GM18498 (cell line): ENCODE measurements around the gene MUSK.
"Not testable (repeated sequence)": the region's sequence is repeated elsewhere in the genome, so short reads cannot be mapped to it uniquely, and the experiment has no call there.

Source experiments
- ATAC-seq: cut with Tn5 transposase; IDR thresholded peaks from one replicate; pipeline ENCODE4 v1.9.1; 2021; ENCODE audit warnings: mild to moderate bottlenecking, moderate library complexity; ENCODE audit not compliant: unreplicated experiment

Gene MUSK

DNA sequence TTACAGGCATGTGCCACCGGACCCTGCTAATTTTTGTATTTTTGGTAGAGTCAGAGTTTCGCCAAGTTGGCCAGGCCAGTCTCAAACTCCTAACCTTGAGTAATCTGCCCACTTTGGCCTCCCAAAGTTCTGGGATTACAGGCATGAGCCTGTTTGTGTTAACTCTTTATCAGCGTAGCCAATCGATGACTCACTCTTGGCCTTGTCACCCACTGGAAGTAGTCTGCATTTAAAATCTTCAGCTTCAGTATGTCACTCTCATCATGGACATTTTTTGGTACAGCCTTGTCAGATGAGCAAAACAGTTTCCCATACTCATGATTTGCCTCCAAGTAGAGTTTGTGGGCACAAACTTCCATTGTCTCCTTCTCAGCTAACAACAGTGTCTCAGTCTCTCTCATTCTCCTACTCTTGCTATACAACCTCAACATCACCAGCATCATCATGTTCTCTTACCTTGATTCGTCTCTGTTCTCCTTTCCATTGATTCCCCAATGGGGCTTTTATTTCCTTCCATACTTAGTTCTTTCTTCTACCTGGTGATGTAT, 22.5 kb downstream of the MUSK start:
- ATAC-seq, result no peak

DNA sequence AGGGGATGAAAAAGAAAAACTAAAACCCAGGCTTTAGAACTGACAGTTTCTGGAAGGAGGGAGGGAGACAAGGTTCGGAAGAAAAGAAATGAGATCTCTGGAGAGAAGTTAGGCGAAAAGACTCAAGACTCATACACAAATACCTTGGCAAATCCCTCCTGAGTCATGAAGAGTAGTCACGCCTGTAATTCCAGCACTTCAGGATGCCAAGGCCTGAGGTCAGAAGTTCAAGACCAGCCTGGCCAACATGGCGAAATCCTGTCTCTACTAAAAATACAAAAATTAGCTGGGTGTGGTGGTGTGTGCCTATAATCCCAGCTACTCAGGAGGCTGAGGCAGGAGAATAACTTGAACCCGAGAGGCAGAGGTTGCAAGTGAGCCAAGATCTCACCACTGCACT, 27.3 kb downstream of the MUSK start:
- ATAC-seq, result not testable (repeated sequence)

DNA sequence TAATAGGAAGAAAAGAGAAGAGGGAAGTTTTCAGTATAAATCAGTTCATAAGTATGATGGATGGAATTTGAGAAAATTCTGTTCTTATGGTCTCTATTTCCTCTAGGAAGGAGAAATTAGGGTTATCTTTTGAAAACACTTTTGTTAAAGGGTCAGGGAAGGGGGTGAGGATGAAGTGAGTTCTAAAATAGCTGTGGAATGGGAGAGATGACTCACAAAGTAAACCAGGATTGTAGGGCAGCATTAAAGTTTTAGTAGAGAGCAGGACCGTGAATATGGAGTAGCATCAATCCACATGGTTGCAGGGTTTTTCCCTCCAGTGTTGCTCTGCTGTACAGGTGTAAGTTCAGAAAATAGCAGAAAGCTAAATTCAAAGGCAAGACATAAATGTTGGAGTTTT, 32.4 kb downstream of the MUSK start:
- ATAC-seq, result no peak

DNA sequence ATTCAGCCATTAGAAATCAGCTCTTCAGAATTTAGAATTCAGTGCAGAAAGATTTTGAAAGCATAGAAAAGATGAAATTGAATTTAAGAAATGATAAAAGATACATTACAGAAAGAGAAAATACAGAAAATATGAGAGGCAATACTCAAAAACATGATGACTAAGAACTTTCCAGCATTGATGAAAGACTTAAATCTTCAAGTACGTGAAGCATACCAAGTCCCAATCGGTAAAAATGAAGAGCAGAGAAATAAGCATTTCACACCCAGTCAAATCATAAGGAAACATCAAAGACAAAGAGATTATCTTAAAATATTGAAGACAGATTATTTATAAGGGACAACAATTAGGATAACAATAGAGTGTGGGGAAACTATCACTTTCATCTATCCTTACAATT, 35.1 kb downstream of the MUSK start:
- ATAC-seq, result no peak

DNA sequence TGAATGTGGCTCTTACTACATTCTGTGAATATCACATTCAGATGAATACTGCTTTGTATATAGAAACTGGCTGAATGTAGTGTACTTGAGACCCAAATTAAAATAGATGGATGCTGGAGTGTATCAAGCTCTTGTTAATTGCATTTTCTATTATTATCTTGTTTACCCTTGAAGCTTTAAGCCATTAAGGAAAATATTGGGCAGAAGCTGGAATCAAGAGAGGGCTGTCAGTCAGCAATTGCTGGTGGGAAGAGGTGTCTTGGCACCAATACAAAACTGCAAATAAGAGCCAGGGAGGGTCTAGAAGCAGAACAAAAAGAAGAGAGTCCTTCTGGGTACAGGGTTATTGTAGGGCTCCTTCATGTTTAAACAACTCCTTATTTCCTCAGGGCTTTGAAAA, 38.8 kb downstream of the MUSK start:
- no peak for ATAC-seq

DNA sequence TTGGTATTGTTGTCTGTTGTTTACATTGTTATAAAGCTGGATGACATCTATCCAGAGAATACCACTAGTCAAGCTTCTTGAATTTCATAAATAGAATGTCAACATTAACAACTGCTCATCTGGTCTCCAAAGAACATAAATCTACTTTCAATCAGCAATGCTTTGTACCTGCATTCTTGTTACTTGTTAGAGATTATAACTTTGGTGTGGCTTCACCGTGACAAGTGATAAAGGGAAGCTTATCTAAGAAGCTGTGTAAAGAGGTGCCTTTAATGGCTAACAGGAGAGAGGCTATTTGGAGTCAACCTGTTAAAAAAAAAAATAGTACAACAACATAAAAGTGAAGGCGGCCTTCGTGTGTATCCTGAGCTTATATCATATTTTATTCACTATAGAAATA, 41.8 kb downstream of the MUSK start:
- ATAC-seq, result no peak

DNA sequence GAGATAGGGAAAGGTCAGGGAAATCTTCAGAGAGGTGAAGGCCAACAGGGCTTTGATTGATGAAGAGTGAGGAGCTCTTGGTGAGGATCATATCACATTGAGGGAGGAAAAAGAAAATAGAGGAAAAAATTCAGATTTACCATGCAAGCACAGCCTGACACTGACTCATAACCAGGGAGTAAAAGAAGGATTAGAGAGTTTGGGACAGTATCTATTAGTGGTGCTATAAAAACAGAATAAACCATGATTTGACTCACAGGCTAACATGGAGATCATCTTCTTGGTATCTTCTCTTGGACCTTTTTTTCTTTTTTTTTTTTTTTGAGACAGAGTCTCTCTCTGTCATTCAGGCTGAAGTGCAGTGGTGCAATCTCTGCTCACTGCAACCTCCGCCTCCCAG, 44.4 kb downstream of the MUSK start:
- ATAC-seq, result no peak

DNA sequence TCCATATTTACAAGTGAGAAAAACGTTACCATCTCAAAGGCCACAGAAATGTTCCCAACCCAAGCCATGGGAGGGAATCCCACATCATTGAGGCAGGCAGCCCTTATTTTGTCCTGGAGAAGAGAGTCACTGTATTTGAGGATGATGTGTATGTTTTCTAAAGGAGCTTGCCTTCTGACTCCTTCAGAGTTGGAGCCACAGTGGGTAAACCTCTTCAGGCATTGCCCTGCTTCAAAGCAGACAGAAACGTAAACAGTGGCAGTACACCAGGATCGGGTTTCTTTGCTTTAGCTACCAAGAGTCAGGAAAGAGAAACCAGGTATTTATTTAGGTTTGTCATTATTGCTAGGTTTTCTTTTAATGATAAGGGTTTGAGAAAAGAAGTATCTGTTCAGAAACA, 45.7 kb downstream of the MUSK start:
- ATAC-seq, result no peak

DNA sequence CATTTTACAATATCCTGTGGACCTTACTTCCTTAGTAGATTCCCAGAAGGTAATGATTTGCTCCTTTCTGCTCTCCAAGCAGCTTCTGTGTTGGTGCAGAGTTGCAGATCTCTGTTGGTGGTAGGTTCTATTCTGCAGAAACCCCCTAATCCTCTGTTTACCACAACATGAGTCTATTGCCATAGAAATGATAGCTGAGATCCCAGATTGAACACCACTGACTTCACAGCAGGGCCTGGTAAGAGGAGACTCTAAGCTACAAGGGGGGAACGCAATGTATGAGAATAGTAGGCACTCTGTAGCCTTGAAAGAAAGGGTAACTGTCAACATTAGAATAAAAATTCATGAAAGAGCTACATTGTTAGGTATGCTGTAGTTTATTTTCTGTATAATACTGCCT, 59.5 kb downstream of the MUSK start:
- ATAC-seq, result no peak

DNA sequence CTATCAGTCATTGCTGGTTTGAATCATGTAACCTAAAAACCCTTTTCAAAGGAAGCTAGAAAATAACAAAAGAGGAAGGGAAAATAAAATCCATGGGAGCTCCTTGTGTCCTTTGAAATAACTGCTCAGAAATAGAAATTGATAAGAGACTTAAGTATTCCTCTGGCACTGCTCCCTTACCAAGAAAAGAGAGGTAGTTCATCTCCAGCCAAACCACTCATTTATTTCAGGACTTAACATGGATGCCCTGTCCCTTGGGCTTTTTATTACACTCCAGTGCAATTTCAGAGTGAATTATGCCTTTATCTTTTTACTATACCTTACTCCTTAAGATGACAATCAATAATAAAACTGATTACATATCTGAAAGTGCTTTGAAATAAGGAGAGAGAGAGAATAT, 61.0 kb downstream of the MUSK start:
- ATAC-seq, result no peak

DNA sequence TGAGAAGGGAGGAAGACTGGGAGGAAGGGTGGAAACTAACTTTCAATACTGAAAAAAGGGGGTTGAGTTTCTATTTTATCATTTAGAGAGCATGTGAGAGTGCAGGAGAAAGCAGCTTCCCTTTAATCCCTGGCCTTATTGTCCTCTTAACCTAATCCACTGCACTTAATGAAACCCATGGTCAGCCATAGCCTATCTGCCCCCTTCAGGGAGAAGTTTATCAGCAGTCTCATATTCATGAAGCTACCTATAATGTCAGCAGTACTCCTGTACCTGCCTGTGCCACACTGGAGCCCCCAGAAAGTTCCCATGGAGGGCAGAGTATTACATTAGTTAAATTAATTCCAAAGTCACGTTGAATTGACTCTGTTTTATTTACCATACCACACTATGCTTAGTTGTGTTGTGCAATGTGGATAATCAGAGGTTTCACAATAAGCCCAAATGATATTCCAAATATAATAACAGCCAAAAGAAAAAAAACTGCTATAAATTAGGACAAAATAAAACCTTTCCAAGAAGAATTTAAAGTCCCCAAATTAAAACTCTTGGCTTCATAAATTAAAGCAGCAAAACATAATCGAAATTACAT, 62.9 kb downstream of the MUSK start:
- ATAC-seq, result no peak

DNA sequence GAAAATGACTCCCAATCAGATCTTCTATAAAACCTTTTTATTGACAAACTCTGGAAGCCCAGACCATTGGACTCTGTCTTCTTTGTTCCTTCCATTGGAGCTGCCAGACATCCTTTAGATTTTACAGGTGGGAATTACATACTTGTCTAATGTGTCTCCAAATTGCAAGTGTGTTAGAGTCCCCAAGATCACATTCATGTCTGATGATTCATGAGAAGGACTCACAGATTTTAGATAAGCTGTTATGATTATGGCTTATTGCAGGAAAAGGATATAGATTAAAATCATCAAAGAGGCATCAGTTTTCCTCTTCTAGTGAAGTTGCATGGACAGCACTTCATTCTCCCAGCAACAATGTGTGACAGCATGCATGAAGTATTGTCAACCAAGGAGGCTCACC, 70.4 kb downstream of the MUSK start:
- ATAC-seq, result no peak

DNA sequence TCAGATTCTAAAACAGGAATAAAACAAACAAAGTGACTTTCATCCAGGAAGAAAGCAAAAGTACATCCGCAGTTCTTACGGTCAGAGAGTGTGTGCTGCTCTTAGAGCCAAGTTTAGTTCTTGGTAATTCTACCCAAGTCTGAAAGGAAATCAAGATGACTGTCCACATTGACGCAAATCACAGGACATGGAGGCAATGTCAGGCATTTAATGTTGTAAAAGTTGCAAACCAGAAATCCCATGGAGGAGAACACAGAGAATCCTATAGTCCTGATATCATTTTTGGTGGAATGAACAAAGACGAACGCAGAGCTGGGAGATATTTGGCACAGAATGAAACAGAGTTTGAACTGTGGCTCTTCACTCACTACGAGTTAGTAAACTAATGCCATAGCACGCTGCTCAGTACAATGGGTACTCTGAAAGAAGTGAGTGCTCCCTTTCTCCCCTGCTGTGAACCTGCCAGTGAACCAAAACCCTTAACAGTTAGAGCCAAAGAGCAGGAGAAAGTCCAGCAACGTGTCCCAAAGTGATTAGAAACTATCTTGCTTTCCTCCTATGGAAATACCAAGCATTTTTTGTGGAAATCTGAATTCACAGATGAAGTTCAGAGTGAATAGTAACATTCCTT, 74.3 kb downstream of the MUSK start:
- ATAC-seq, result no peak

DNA sequence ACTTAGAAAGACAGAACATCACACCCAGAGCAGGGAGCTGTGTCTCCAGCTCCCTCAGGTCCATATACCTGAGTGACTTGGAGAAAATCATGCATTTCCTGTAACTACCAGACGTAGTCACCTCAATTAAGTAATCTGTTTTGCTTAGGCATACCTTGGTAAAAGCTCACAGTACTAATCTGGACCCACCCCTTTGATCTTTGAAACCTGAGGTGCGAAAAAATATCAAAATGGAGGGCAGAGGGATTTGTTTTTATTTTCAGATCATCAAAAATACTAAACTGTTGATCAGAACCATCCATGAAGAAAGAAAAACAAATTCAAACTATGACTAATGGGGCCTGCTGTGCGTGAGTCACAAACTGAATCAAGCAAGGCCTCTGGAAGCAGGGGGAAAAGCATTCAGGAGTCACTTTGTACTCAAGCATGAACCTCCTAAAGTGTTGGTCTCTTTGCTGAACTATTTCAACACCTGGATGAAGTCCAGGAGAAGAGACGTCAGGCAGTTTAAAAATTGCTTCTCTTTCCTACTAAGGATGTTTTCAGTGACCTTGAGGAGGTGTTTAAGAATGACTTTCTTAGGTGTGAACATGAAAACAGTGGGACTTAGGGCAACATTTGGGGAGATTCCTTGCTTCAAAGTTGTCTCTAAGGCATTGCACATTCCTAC, 76.3 kb downstream of the MUSK start:
- ATAC-seq, result no peak

DNA sequence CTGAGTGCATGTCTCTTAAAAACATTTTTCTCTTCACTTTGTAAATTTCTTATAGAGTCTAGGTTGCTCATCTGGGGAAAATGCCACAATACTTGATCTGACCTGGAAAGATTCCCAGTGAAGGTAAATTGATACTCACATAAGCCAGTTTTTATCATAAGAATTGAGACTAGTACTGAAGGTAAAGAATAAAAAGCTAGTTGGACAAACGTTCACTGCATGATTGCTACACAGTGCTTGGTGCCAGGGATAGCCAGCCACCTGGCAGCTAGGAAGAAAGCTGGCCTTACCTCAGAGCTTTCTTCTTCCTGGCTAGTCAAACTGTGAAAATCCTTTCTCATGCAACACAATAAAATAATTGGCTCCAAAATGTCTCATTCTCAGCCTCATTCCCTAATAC, 77.1 kb downstream of the MUSK start:
- ATAC-seq, result no peak

DNA sequence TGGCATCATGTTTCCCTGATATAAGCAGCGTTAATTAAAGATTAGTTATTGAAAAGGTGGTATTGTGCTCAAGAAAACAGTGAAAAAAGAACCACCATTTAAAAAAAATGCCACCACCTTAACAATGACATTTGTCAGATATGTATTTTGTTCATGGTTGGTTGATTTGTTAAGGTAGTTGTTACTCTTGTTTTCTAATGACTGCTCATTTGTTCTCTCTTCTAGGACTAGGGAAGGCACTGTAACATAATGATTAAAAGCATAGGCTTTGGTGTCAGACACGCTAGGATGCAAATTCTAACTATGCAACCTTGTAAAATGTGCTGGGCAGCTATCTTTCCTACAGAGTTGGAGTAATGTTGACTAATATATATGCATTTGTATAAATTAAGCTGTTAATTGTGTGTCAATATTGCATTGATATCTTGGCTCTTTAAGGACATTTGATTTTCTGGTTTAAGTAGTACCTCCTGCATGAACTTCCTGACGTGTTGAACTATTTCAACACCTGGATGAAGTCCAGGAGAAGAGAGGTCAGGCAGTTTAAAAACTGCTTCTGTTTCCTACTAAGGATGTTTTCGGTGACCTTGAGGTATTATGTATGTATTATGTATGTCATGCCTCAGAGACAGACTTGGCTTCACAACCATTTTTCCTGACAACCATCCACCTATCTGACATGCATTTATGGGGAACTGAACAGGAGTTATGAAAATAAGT, 77.8 kb downstream of the MUSK start:
- no peak for ATAC-seq

DNA sequence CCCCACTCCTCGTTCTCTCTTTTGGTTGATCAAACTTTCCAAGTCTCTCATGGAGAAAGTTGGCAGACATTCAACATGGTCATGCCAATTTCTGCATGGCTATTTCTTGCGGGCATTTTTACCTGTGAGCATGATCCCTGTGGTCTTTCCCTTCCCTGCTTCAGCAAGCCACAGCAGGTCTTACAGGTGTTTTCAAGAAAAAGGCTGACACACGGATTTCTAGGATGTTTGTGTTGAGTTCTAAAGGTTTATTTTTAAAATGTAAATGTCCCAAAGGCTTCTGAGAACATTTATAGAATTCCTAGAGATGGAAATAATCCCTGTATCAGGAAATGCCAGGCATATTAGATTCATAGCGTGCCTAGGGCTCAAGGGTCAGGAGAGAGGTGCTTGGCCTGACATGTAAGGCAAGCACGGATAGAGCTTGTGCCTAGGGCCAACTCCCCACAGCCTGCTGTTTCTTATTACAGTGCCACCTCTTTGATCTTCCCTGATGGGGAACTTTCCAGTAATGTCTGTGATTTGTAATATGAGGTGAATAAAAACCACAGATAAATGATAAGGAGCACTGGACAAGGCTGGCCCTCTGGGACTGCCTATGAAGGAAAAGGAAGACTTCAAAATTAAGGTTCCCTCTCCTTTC, 79.8 kb downstream of the MUSK start:
- no peak for ATAC-seq

DNA sequence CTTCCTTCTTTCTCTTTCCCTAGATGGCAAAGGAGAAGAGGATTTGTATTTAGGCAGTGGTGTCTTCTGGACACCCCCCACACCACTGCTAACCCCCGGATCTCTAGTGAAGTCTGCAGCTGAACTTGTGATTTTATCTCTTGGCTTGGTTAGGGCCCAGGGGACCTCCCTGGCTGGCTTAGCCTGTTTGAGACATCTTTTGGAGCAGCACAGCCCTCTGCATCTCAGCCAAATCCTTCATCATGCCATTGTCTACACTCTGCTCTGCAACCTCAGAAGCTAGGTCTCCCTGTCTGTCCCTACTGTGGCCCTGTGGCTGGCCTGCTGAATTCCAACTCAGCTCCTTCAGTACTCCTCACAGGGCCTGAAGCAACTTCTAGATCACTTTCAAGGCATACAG, 81.7 kb downstream of the MUSK start:
- ATAC-seq, result no peak

DNA sequence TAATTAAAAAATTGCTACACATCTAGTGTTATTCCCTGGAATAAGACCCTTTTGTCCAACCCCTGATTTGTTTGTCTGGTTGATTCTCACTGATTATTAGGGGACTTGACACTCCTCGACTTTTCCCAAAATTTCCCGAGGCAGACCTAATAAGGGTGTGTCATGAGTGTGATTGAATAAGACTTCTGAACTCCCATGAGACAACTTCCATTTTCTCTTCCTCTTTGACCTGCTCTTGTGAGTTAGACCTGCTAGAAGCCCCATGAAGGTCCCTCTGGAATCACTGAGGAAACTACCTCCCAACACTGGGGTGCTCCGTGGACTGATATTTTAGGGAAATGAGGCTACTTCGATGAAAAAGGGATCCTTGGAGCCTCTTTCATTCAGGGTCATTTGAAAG, 83.4 kb downstream of the MUSK start:
- ATAC-seq, result no peak

DNA sequence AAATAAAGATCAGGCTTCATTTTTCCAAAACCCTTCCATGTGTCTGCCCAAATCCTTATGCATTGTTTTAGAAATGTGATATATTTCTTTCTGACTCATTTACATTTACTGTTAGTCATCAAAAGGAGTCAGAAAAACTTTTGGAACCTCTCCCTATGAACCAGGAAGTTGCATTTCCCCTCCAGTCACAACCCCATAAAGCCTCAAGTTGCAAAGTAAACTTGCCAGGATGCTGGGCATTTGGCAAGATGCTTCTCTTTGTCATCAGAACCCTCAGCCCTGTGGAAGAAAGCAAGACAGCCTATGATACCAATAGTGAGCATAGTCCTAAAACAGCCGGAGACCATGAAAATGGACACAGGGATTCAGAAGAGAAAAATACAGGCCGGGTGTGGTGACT, 84.2 kb downstream of the MUSK start:
- ATAC-seq, result no peak

DNA sequence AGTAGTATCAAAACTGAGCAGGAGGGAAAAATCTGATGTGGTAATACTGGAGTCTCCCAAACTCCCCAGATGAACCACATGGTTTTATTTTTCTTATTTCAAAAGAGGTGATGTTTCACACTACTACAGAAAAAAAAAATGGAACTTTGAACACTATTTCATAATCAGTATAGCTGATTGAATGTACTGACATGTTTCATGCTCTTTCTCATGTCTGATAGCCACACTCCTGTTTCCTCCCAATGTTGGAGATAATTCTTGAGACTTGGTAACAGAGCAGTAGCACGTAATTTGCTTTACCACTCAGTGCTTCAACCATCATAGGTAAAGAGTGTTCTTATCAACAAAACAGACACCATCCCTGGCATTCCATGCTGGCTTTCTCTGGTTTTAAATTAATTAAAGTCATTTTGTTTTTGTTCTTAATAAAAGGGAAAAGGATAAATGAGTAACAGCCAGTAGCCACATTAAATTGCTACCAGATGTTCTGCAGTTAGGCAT, 85.2 kb downstream of the MUSK start:
- no peak for ATAC-seq
